Fibroblast of gingiva (primary cell): ENCODE data around the gene MRPL18.

Source experiments
- DNase-seq: peaks from one replicate; pipeline ENCODE4 v3.0.0-alpha.2; 2011; ENCODE audit warnings: low read depth

MRPL18 gene

GRCh38 chr6:159842035-159842434, 51.8 kb downstream of the MRPL18 start:
- no peak for DNase-seq

DNA sequence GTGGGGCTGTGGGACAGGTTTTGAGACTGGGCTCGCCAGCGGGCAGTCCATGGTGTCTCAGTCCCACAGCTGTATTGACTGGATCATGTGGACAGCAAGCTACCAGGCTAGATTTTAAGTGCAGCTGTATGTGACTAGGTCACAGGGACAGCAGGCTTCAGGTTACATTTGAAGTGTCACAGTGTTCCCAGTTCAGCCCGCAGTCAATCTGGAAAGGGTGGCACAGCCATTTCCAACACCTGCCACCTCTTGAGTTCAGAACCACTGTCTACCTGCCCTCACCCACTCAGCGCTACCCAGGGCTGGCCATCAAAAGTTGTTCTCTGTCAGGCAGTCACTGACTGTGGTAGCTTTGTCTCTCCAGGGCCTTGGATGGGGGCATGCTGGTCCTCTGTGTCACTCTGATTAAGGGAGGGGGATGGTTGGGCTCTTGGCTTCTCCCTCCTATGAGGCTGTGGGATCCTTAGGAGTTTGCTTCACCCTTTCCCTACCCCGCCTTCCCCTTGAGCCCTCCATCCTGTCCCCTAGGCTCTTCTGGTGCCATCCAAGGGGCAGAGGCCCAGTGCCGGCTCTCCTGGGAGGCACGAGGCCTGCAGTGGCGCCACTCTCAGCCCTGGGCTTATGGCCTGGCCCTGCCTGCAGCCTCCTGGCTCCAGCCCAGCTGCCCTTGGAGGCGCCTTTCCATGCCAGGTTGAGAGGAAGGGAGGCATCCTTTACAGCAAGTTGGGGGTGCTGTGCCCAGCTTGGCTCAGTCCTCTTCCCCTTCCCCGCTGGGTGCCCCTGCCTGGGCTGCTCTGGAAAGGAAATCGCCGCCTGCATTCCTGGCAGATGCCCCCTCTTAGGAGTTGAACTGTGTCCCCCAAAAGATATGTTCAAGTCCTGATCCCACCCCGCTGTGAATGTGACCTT, 54.7 kb downstream of the MRPL18 start:
- DNase-seq = no peak
